ENCODE measurements around the gene HTR2C. TPM values are rescaled to one million over a fixed set of nuclear protein-coding genes. Genes with fewer than 3 reads are reported as not detected.
A peak's percentile ranks its signal among the peaks of the same experiment; 100 is the strongest.
"Not testable (repeated sequence)": the region's sequence is repeated elsewhere in the genome, so short reads cannot be mapped to it uniquely, and the experiment has no call there.

Gene HTR2C
- total RNA-seq, result not detected

DNA sequence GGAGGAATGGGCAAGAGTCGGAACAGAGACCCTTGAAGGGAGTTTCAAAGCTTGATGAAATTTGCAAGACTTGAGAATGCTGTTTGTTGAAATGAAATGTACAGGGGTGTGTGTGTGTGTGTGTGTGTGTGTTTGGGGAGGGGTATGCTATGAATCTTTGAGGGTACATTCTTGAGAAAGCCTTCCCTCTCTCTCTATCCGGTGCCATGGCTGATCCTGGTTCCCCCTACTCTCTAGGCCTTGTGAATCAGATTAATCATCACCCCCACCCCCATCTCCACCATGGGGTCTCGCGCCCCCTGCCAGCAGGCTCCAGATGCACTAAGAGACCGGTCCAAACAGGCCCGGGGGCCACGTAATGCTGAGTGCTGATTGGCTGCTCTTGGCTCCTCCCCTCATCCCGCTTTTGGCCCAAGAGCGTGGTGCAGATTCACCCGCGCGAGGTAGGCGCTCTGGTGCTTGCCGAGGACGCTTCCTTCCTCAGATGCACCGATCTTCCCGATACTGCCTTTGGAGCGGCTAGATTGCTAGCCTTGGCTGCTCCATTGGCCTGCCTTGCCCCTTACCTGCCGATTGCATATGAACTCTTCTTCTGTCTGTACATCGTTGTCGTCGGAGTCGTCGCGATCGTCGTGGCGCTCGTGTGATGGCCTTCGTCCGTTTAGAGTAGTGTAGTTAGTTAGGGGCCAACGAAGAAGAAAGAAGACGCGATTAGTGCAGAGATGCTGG is at the start of gene HTR2C:
Gene HTR2C (plus strand): TSS at position 441 of the 729 bp plus-strand sequence. CDS start 142,851 bp downstream, outside the sequence.
- no peak for DNase-seq

DNA sequence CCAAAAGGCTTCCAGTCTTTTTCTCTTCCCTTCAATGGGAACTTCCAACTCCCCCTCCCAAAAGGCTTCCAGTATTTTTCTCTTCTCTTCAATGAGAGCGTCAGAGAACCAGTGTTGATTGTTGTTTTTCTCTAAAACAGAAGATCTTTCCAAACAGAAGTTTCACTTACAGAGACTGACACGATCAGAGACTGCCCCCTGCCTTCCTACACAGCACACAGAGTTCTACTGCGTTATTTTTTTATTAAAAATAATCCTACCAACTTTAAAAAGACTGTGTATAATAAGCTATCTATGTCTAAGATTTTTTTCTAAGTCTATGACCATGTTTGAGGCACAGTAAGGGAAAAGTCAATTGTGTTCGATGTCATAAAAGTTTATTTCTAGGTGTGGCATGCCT is 3.5 kb upstream of the HTR2C start:
- DNase-seq, result no peak

DNA sequence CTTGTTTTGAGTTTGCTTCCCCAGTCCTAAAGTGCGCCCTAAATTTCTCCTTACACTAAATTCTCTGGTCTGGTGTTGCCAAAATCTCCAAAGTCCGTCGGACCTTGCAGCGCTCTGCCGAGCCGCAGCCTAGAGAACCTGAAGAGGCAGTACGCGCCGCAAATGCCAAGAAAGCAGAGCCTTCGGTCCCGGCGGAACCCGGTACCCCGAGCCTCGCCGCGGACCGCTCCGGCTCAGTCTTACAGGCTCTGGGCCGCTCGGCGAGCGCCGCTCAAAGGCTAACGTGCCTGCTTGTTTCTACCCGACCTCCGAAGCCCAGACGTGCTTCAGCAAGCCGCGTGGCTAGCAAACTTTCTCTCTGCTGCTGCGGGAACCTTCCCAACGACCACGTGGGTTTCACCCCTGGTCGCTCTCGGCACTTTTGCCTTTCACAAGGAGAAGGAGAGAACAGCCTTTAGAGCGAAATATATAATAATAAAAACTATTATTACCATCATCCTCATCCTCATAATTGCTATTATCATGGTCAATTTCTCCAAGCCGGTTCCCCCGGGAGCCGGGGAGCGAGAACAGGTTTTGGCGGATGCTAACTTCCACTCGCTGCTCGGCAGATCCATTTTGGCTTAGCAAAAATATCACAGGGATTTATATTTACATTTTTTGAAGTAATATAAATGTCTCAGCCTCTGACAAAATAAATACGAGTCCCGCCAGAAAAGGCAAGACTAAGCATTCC is 2.2 kb upstream of the HTR2C start:
- DNase-seq, result no peak

DNA sequence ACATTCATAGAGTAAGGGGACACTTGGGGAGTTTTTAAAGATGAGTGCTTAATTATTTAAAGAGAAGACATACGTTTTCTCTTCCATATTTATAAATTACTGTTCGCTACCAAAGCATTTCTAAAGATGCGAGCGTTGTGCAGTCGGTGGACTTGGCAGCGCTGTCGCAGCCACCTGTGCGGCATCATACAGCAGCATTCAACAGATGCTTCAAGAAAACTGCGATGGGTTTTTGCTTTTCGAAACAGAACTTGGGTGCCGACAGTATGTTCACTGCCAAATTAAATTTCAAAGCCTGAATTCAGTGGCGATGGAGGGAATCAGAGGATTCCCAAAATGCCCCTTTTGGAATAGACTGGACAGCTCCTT is 1.6 kb upstream of the HTR2C start:
- no peak for DNase-seq

DNA sequence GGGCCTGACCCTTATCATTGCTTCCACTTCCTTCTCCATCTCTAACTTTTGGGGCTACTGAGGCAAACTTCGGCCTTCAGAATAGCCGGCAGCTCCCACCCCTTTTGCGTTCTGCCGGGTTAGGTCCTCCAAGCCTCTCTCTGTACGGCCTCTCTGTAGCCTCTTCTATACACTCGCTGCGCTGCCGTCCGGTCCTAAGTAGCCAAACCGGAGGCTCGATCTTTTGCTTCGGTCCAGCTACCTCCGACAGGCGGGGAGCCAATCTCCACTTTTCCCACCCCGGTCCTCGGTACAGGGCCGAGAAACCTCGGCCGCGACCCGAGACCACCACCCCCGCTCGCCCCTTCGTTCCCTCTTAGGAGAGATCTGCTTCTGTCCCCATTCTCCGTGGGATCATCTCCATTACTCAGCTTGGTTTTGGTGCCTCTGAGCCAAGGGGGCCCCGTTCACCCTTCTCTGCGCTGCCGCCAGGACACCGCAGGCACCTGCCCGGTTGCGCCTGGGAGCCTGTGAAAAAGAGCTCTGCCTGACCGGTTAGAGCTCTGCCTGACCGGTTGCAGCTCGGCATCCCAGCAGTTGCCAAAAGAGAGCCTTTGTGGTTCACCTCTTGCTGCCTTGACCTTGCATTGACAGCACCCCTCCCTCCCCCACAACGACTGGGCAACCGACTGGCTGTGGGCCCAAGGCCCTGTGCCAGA is 1.0 kb upstream of the HTR2C start:
- no peak for DNase-seq

DNA sequence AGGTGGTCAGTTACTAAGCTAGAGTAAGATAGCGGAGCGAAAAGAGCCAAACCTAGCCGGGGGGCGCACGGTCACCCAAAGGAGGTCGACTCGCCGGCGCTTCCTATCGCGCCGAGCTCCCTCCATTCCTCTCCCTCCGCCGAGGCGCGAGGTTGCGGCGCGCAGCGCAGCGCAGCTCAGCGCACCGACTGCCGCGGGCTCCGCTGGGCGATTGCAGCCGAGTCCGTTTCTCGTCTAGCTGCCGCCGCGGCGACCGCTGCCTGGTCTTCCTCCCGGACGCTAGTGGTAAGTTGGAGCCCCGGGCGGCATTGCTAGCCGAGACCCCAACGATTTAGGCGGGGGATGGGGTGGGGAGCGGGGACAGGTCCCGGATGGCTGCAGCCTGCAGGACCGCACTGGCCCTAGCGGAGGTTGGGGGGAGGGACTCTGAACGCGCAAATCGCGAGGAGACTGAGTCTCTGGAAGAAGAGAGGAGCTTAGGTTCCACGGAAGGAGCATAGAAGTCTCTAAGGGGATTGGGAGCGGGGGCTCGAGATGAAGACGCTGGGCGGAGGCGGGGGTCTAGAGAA is 573 bp downstream of the HTR2C start:
- DNase-seq, result no peak

DNA sequence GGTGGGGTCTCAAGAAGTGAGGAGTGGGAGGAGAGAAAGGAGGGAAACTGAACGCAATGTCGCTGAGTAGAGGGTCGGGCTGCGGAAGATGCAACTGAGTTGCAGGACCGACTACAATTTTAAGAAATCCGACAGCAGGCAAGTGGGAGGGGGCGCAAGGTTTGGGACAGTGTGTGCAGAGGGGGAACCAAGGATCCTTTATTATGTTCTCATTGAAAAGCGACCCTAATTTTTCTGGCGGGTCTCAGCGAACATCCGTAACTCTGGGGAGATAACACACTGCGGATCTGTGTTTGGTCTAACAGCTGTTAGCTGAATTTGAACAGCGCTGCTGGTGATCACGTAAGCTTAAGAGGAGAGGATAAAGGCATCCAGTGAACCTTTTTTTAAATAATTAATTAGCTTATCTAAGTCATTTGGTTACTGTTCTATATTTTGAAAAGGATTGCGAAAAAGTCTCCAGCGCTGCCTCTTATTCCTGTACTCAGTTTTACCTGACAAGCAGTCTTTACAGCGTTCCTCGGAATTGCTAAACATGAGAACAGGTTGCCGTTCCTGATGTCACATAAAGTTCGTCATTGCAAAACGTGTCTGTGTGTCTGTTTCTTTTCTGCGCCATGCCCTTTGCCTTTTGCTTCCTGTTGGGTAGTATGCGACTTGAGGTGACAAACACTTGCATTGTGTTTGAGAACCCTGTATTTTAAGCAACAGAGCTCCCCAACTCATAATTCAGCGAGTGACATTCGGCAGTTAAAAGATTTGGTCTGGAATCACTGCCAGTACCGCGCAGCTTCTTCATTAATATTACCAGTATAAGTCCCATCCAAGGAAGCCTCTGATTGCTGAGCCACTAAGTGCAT is 1.3 kb downstream of the HTR2C start:
- no peak for DNase-seq

DNA sequence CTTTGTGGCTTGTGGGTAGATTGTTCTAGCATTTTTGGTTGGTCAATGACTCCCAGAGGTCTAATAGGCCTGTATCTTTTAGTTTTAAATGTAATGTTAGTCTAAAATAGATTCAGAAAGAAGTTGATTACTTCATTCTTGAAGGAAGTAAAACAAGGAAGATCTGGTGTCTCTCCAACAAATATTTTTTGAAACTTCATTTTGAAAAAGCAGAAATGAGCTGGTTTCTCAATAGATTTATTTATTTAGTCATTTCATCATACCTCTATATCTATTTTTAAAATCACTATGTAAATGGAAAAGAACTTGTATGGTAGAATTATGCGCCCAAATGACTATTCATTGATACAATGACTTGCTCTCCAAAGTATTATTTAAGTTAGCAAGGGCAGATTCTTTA is 7.2 kb downstream of the HTR2C start:
- DNase-seq, result no peak

DNA sequence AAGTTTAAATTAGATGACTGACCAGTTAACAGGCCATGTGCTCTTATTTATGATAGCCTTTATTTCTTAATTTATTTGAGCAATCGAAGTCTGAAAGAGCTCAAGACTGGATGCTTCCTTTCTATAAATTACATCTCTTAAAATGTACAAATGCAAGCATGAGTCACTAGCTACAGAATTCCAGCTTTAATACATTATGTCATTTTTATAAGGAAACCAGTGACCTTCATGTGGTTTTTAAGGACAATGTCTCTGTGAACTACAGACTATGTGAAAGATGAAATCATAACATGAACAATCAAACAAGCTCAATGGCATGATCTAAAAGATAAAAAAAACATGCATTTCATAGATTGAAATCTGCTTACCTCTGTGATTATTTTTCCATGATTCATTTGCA is 15.4 kb downstream of the HTR2C start:
- no peak for DNase-seq

DNA sequence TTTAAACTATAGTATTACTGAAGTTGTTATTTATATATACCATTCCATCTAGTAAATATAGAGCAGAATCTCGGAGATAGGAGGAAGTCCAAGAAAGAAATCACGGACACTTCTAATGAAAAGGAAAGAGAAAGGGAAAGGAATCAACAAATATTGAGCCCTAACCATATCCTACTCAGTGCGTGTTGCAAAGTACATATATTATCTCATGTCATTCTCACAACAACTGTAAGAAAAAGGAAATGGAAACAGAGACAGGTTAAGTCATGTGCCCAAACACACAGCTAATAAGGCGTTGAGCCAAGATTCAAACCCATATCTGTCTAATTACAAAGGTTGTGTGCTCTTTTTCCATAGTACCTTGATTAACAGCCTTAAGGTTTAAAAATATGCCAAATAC is 16.0 kb downstream of the HTR2C start:
- DNase-seq, result no peak

DNA sequence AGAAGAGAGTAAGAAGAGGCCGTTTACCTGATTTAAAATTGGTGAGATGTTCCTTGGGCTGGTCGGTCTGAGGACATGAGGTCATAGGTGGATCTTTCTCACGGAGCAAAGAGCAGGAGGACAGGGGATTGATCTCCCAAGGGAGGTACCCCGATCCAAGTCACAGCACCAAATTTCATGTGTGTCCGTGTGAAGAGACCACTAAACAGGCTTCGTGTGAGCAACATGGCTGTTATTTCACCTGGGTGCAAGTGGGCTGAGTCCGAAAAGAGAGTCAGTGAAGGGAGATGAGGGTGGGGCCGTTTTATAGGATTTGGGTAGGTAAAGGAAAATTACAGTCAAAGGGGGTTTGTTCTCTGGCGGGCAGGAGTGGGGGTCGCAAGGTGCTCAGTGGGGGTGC is 22.7 kb downstream of the HTR2C start:
- not testable (repeated sequence) for DNase-seq

DNA sequence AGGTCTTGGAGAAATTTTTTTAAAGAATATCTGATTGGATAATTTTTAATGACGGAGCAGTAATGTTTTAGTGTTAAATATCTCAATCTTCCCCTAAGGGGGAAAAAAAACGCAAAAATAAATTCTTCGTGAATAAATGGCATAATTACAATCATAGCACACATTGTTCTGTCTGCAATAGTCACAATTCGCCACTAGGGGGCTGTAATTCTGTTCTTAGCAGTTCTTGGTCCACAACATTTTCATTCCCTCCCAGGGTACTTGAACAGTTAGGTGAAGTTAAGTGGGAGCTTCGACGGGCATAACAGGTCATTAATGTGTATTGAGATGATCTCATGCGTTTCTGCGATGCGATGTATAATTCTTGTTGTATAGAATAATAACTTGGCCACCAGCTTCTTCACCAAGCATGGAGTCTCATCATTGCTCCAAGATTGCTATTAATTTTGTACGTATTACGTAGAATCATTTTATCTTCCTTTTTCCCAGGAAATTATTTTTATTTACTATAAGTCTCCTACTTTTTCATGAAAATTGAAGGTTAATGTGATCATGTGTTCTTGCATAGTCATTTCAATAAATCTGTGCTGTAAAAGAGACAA is 27.2 kb downstream of the HTR2C start:
- peak; percentile 16 for DNase-seq

DNA sequence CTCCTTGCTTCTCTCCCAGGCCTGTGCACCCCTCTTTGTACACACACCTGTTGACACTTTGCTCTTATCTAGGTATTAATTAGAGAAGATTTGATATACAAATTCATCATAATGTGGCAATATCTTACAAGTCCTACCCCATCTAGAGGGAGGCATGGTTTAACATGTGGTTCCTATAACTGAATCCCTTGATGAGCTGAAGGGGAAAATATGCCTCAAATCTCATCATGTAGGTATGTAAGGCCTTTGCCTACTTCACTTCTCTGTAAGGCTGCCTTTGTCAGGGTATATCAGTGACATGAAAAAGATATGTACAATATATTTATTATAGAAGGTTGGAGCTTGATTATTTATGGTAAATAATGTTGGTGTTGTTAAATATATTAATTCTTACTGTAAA is 31.9 kb downstream of the HTR2C start:
- DNase-seq, result no peak

DNA sequence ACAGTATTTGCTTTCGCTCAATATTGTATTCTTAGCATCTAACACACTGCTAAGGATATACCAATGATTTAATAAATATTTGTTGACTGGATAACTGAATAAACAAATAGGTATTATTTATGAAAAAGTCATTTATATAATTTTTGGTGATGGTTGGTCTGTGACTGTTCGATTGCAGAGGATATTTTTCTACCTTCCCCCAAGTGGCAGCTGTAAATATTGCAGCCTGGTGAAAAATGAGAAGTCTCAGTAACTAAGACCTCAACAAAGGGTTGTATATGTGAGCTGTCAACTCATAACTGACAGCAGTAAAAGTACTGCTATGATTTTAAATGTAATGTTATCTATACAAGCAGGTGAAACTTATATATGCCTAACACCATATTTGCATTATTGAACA is 36.0 kb downstream of the HTR2C start:
- no peak for DNase-seq

DNA sequence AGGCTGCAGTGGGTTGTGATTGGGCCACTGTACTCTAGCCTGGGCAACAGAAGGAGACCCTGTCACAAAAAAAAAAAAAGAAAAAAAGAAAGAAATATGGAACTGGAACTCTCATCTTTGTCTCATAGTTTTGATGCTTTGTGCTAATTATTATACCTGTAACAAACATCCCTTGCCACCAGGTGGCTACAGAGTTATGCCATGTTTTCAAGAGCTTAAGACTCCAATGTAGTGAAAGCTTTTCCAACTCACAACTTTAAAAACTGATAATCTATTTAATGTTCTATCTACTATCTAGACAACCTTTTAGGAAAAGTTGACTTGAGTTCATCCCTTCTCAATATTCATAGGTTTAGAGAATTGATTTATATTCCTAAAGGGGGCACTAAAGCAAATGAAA is 42.4 kb downstream of the HTR2C start:
- DNase-seq, result no peak

DNA sequence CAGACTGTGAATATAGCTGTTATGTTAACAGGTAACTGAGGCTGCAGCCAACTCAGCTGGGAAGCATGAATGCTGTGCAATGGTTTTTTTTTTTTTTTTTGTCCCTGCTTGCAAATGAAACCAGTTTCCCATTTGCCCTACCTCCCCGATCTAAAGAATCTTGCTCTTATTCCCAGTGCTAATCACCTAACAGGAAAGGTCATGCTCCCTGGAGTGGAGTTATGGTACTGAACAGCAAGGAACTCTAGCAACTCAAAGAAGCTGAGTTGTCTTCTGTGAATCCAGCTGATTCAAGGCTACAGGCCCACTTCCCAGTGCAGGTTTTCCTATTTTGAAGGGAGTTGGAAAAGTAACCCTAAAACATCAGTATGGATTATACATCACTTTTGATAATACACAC is 52.1 kb downstream of the HTR2C start:
- no peak for DNase-seq

DNA sequence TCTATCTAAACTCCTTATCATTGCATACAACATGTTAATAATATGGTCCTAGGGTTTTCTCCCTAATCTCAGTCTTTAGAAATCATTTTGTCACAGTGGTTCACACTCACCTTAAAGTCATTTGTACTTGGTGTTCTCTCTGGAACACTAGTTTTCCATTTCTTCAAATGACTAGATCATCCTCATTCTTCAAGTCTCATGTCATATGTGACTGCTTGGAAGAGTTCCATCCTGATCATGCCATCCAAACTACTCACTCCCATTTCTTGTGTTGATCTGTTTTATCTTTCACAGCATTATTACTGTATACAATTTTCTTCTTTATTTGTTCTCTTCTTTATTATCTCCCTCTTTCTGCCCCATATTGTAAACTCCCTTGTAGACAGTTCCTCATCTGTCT is 66.5 kb downstream of the HTR2C start:
- no peak for DNase-seq

DNA sequence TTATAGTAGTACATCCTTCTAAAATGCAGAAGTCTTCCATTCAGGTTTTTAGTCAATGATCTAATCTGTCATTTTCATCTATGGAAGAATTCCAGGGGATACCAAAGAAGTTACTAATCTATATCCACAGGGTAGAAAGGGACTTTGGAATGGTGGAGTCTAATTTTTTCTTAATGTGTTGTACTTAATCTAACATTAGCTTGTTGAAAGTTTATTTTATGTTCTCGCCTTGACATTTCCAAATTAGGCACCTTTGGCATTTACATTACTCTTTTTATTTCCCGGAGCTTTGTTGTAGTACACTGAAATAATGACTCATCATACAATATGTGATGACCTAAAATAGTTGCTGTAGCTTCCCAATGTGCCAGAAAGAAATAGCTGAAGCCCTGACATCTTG is 91.5 kb downstream of the HTR2C start:
- DNase-seq, result no peak

DNA sequence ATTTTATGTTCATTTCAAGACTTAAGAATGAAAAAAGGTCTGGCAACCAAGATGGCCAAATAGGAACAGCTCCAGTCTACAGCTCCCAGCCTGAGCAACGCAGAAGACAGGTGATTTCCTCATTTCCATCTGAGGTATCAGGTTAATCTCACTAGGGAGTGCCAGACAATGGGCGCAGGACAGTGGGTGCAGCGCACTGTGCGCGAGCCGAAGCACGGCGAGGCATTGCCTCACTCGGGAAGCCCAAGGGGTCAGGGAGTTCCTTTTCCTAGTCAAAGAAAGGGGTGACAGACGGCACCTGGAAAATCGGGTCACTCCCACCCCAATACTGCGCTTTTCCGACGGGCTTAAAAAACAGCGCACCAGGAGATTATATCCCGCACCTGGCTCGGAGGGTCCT is 116.6 kb downstream of the HTR2C start:
- not testable (repeated sequence) for DNase-seq

DNA sequence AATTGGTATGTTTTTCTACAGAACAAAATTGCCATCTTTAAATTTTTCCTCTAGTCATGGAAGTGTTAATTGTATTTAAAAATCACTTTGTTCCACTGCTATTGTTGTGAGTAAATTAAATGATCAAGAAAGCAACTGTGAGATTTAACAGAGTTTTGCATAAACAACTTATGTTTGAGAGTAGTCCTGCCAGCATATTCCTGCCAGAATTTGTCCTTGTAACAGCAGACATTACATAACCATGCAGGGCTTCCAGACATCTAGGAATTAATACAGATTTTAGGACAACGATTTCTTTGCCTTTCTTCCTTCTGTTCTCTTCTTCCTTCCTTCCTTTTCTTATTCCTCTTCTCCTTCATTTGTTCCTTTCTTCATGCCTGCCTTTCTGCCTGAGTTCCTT is 125.5 kb downstream of the HTR2C start:
- DNase-seq, result no peak

DNA sequence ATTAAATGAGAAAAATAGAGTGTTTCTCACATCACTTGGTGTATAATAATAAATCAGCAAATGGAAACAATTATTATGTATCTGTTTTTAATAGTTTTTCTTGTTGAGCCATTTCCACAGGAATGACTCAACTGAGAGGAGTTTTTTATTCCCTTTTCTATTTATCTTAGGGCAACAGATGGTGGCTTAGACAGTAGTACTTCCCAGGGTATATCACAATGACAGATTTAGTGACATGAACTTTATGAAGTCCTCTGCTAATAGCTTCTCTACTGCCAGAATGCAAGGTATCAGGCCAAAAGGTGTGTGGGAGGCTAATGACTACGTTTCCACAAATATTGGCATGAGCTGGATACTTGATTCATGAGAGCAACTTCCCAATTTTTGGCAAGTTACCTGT is 126.7 kb downstream of the HTR2C start:
- no peak for DNase-seq

DNA sequence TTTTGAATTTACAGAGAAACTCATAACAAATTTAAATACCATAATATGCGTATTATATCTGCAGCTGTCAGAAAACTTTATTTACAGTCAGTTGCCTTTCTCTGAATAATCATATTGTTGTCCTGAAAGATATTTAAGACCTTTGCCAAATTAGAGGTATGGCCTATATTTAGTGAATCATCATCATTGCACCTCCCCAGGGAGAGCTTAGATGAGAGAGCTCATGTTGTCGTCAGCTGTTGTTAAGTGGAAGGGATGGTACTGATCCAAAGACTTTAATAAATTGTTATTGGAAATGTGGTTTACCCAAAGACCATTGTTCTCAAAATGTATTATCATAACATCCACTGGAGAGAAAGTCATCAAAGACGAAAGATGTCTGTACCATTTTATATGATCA is 128.6 kb downstream of the HTR2C start:
- DNase-seq, result no peak
